PC-3 (cell line): ENCODE data around the gene CFAP141. TPM values are rescaled to one million over a fixed set of nuclear protein-coding genes. Genes with fewer than 3 reads are reported as not detected.

Source experiments
- ATAC-seq: fragments of 200-7000 bp; cut with Tn5 transposase; 2 replicates; pipeline ENCODE4 v1.9.1; 2020; ENCODE audit warnings: mild to moderate bottlenecking, moderate library complexity
- BruUV-seq: library from RNA; stranded (reverse); fragments of 400-500 nt; replicated peaks from 2 replicates; lab custom pipeline; 2021; lab: Mats Ljungman, UMichigan
- CTCF ChIA-PET: fragments of 300-600 bp; sonication (Branson Sonifier 250); formaldehyde crosslinking; loops from one replicate; lab custom pipeline; 2022; ENCODE audit warnings: antibody characterized with exemption; lab: Charles Lee
- POLR2A ChIA-PET: fragments of 300-600 bp; sonication (Branson Sonifier 250); formaldehyde crosslinking; loops from one replicate; lab custom pipeline; 2022; ENCODE audit warnings: antibody characterized with exemption; ENCODE audit not compliant: unreplicated experiment; lab: Charles Lee
- DNase-seq: peaks from one replicate; pipeline ENCODE4 v3.0.0-alpha.2; 2015
- H2AFZ ChIP-seq: fragments of 300-600 bp; sonication (generic); 2 replicates; pipeline ENCODE4 v1.6.0; 2016; ENCODE audit warnings: antibody characterized with exemption, low read length
- H3F3A ChIP-seq: fragments of 300-600 bp; sonication (generic); one replicate; pipeline ENCODE4 v1.6.0; 2017; ENCODE audit warnings: antibody characterized with exemption, low read length, control low read depth, mild to moderate bottlenecking; ENCODE audit not compliant: unreplicated experiment
- H3K27ac ChIP-seq: fragments of 300-600 bp; sonication (generic); 2 replicates; pipeline ENCODE4 v1.5.1; 2016; ENCODE audit warnings: mild to moderate bottlenecking, low read length
- H3K27me3 ChIP-seq: fragments of 300-600 bp; sonication (generic); 2 replicates; pipeline ENCODE4 v1.6.1; 2016; ENCODE audit warnings: low read length, mixed read lengths
- H3K36me3 ChIP-seq: fragments of 300-600 bp; sonication (generic); 2 replicates; pipeline ENCODE4 v1.6.1; 2016; ENCODE audit warnings: low read depth, mixed run types, low read length, mixed read lengths
- H3K4me1 ChIP-seq: fragments of 300-600 bp; sonication (generic); 2 replicates; pipeline ENCODE4 v1.5.1; 2016; ENCODE audit warnings: low read length; ENCODE audit not compliant: insufficient read depth
- H3K4me2 ChIP-seq: fragments of 300-600 bp; sonication (generic); 2 replicates; pipeline ENCODE4 v1.6.0; 2016; ENCODE audit warnings: low read length
- H3K4me3 ChIP-seq: fragments of 300-600 bp; sonication (generic); 2 replicates; pipeline ENCODE4 v1.5.1; 2016; ENCODE audit warnings: mild to moderate bottlenecking, low read length, mixed read lengths
- H3K79me2 ChIP-seq: fragments of 300-600 bp; sonication (generic); 2 replicates; pipeline ENCODE4 v1.6.1; 2017; ENCODE audit warnings: low read length, mixed read lengths
- H3K9ac ChIP-seq: fragments of 300-600 bp; sonication (generic); 2 replicates; pipeline ENCODE4 v1.6.0; 2016; ENCODE audit warnings: mild to moderate bottlenecking, low read length
- H3K9me2 ChIP-seq: fragments of 300-600 bp; sonication (generic); replicated peaks from 2 replicates; pipeline ENCODE4 v1.6.1; 2016; ENCODE audit warnings: mixed run types, low read length, mixed read lengths
- H3K9me3 ChIP-seq: fragments of 300-600 bp; sonication (generic); 2 replicates; pipeline ENCODE4 v1.6.1; 2016; ENCODE audit warnings: low read length, mixed read lengths
- H4K20me1 ChIP-seq: fragments of 300-600 bp; sonication (generic); 2 replicates; pipeline ENCODE4 v1.6.1; 2016; ENCODE audit warnings: low read length, mixed read lengths
- EZH2 ChIP-seq: fragments of 300-600 bp; sonication (generic); IDR thresholded peaks from one replicate; pipeline ENCODE4 v1.6.1; 2017; ENCODE audit warnings: antibody characterized with exemption, mild to moderate bottlenecking, low read length; ENCODE audit not compliant: unreplicated experiment
- EZH2phosphoT487 ChIP-seq: fragments of 300-600 bp; sonication (generic); IDR thresholded peaks from 2 replicates; pipeline ENCODE4 v1.6.1; 2018; ENCODE audit warnings: mild to moderate bottlenecking, antibody characterized with exemption, low read length, borderline replicate concordance
- intact Hi-C: fragments of 100-400 bp; cut with micrococcal nuclease; formaldehyde crosslinking; loops from 2 replicates; pipeline ENCODE4 v1.9.0; 2023
- total RNA-seq: library from RNA; depleted of rRNA; stranded (reverse); fragments of >200 nt; gene quantifications from 2 replicates; pipeline ENCODE4 v1.2.3, GENCODE V29; 2014
- TF ChIP-seq, protein P1 (sequence below): fragments of 300-600 bp; sonication (generic); conservative IDR thresholded peaks from 2 replicates; pipeline ENCODE4 v1.5.1; 2017; ENCODE audit warnings: antibody characterized with exemption, low read depth, mild to moderate bottlenecking, low read length

Gene CFAP141
- total RNA-seq, 1 experiment from 2014 or later, result not detected

GRCh38 chr1:154171880-154172279, 34.3 kb downstream of the CFAP141 start:
- BruUV-seq, result no TSS peak
- Histone ChIP-seq H3K4me2 (no peak overlapping the region), H3K9ac (no peak overlapping the region), H3K27me3 (no peaks in the 10 kb centered on the region), H3K79me2 (peaks cover 33% of the 10 kb centered on the region), H3F3A (no peaks in the 10 kb centered on the region), H2AFZ (no peak overlapping the region), H3K36me3 (peaks cover 77% of the 10 kb centered on the region), H3K9me2 (no peaks in the 10 kb centered on the region), H3K27ac (no peak overlapping the region), H4K20me1 (peaks cover 33% of the 10 kb centered on the region), H3K9me3 (no peaks in the 10 kb centered on the region), H3K4me1 (no peaks in the 10 kb centered on the region), H3K4me3 (no peak overlapping the region)
- ChIA-PET CTCF (no interaction called here), POLR2A (no interaction called here)
- ATAC-seq (no peak), DNase-seq (no peak)
- TF ChIP-seq, protein P1, sequence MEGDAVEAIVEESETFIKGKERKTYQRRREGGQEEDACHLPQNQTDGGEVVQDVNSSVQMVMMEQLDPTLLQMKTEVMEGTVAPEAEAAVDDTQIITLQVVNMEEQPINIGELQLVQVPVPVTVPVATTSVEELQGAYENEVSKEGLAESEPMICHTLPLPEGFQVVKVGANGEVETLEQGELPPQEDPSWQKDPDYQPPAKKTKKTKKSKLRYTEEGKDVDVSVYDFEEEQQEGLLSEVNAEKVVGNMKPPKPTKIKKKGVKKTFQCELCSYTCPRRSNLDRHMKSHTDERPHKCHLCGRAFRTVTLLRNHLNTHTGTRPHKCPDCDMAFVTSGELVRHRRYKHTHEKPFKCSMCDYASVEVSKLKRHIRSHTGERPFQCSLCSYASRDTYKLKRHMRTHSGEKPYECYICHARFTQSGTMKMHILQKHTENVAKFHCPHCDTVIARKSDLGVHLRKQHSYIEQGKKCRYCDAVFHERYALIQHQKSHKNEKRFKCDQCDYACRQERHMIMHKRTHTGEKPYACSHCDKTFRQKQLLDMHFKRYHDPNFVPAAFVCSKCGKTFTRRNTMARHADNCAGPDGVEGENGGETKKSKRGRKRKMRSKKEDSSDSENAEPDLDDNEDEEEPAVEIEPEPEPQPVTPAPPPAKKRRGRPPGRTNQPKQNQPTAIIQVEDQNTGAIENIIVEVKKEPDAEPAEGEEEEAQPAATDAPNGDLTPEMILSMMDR, result no peak
- TF ChIP-seq EZH2phosphoT487 (no peak), EZH2 (no peak)
- intact Hi-C loops, result no loop called here

- peaks cover 80% of the 10 kb centered on the region for H3K36me3 ChIP-seq
- H3K27me3 ChIP-seq, result no peaks in the 10 kb centered on the region
- no peaks in the 10 kb centered on the region for H3K4me1 ChIP-seq
- intact Hi-C loops, result no loop called here
- ATAC-seq (no peak), DNase-seq (no peak)
- no peak overlapping the region for H2AFZ ChIP-seq
- no peaks in the 10 kb centered on the region for H3K9me2 ChIP-seq
- no peaks in the 10 kb centered on the region for H3F3A ChIP-seq
- ChIA-PET CTCF (no interaction called here), POLR2A (no interaction called here)
- H3K9me3 ChIP-seq, result no peaks in the 10 kb centered on the region
- no peak overlapping the region for H3K27ac ChIP-seq
- peaks cover 27% of the 10 kb centered on the region for H3K79me2 ChIP-seq
- BruUV-seq, result no TSS peak
- H4K20me1 ChIP-seq, result peaks cover 26% of the 10 kb centered on the region
- TF ChIP-seq, protein P1, result no peak
- TF ChIP-seq EZH2 (no peak), EZH2phosphoT487 (no peak)
- no peak overlapping the region for H3K4me3 ChIP-seq
- no peak overlapping the region for H3K9ac ChIP-seq
- no peak overlapping the region for H3K4me2 ChIP-seq
Observed at GRCh38 chr1:154171223-154171583, 34.9 kb downstream of the CFAP141 start.

- H3K9me2 ChIP-seq, result no peaks in the 10 kb centered on the region
- H3K4me1 ChIP-seq, result no peaks in the 10 kb centered on the region
- ATAC-seq (no peak), DNase-seq (no peak)
- TF ChIP-seq, protein P1, result no peak
- TF ChIP-seq EZH2phosphoT487 (no peak), EZH2 (no peak)
- ChIA-PET CTCF (no interaction called here), POLR2A (no interaction called here)
- no peaks in the 10 kb centered on the region for H3K27me3 ChIP-seq
- H3F3A ChIP-seq, result no peaks in the 10 kb centered on the region
- H3K4me3 ChIP-seq, result no peak overlapping the region
- H3K9ac ChIP-seq, result no peak overlapping the region
- no peak overlapping the region for H3K4me2 ChIP-seq
- H3K79me2 ChIP-seq, result peaks cover 21% of the 10 kb centered on the region
- intact Hi-C loops, result no loop called here
- BruUV-seq, result no TSS peak
- peaks cover 80% of the 10 kb centered on the region for H3K36me3 ChIP-seq
- H3K9me3 ChIP-seq, result no peaks in the 10 kb centered on the region
- no peak overlapping the region for H3K27ac ChIP-seq
- no peak overlapping the region for H2AFZ ChIP-seq
- H4K20me1 ChIP-seq, result peaks cover 21% of the 10 kb centered on the region
Observed at GRCh38 chr1:154170547-154171222, 35.4 kb downstream of the CFAP141 start.
